ENCODE measurements around the gene PRKAR1B.

PRKAR1B gene

GRCh38 chr7:727104-727805 lies at the start of gene PRKAR1B:
Gene PRKAR1B, minus strand, starts transcription at chr7:727281. Its CDS starts 15,776 bp downstream, at chr7:711505.
- DNase-seq: peak; percentile 47 to 64

- no peak for DNase-seq
Observed at GRCh38 chr7:776381-776780, 49.3 kb upstream of the PRKAR1B start.

- DNase-seq: peak; percentile 75 to 77
Observed at GRCh38 chr7:774161-775109, 47.4 kb upstream of the PRKAR1B start.

GRCh38 chr7:773622-773915 lies 46.5 kb upstream of the PRKAR1B start:
- no peak for DNase-seq

- no peak for DNase-seq
Observed at GRCh38 chr7:772861-773621, 46.0 kb upstream of the PRKAR1B start.

- no peak for DNase-seq
Observed at GRCh38 chr7:772392-772791, 45.3 kb upstream of the PRKAR1B start.

GRCh38 chr7:772005-772294 lies 44.9 kb upstream of the PRKAR1B start:
- DNase-seq: no peak

- no peak for DNase-seq
Observed at GRCh38 chr7:771234-772004, 44.3 kb upstream of the PRKAR1B start.

GRCh38 chr7:770741-771166 lies 43.7 kb upstream of the PRKAR1B start:
- DNase-seq: no peak

GRCh38 chr7:770336-770735 lies 43.3 kb upstream of the PRKAR1B start:
- no peak for DNase-seq

GRCh38 chr7:768881-769504 lies 41.9 kb upstream of the PRKAR1B start:
- peak in 1 of 2 donors; percentile 15 for DNase-seq

- peak in 1 of 2 donors; percentile 44 for DNase-seq
Observed at GRCh38 chr7:767941-768731, 41.1 kb upstream of the PRKAR1B start.

- peak in 1 of 2 donors; percentile 10 for DNase-seq
Observed at GRCh38 chr7:767580-767940, 40.5 kb upstream of the PRKAR1B start.

- DNase-seq: no peak
Observed at GRCh38 chr7:765383-765782, 38.3 kb upstream of the PRKAR1B start.

- DNase-seq: no peak
Observed at GRCh38 chr7:763762-764161, 36.7 kb upstream of the PRKAR1B start.

GRCh38 chr7:762885-763284 lies 35.8 kb upstream of the PRKAR1B start:
- DNase-seq: no peak

GRCh38 chr7:761631-762030 lies 34.5 kb upstream of the PRKAR1B start:
- no peak for DNase-seq

- DNase-seq: no peak
Observed at GRCh38 chr7:761101-761500, 34.0 kb upstream of the PRKAR1B start.

GRCh38 chr7:760006-760405 lies 32.9 kb upstream of the PRKAR1B start:
- no peak for DNase-seq

- DNase-seq: no peak
Observed at GRCh38 chr7:759569-759968, 32.5 kb upstream of the PRKAR1B start.

- DNase-seq: no peak
Observed at GRCh38 chr7:757741-758163, 30.7 kb upstream of the PRKAR1B start.

All from stimulated activated CD4-positive, alpha-beta T cell treated with anti-CD3 and anti-CD28 coated beads, Interleukin-2, amount 100 ng/mL, for 24 hours (primary cell).